ENCODE measurements around the gene ACSM2A.
"Not testable (repeated sequence)": the region's sequence is repeated elsewhere in the genome, so short reads cannot be mapped to it uniquely, and the experiment has no call there.

ACSM2A gene

DNA sequence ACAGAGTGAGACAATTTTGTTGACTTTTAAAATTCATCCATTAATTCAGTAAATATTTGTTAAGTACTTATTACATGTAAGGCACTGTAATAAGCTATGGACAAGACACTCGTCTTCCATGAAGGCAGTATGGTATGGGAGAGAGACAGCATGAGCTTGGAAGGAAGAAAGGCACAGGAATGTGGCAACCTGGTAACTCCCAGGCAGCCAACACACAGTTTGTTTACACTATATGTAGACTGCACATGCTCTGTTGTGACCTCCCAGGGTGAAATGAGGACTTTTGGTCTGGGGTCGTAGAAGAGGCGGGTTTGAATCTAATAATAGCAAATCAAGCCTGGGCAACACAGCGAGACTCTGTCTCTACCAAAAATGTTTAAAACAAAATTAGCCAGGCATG, 9.0 kb downstream of the ACSM2A start:
- DNase-seq, result not testable (repeated sequence)

DNA sequence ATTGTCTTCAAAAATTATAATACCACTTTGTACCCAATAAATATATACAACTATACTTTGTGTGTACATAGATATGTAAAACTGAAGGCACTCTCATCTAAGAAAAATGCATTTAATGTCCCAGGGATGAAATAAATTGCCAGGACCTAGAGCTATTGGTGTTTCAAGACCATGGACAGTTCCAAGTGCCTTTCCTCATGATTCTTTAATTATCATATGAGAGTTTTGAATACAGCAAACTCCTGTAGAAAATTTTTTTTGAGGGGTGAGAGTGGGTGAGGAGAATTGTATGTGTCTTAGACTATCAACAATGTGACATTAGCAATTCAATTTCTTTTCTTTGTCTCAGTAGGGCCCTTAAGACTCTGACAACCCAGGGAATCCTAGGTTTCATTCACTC, 17.6 kb downstream of the ACSM2A start:
- DNase-seq, result not testable (repeated sequence)

DNA sequence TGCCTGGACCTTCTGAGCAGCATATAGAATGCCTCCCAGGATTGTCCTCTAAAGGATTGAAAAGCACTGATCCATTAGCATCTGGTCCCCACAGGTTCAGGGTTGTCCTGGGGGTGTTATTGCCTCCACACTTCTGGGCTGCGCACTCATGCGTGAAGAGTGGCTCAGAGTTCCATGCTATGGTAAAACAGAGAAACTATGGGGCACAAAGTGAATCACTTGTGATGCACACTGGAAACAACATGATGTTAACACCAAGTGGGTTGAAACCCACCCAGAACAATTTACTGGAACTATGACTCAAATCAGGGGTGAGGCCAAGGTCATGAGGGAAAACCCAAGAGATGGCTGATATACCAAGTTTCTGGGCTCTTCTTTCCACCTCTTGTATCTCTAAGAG, 18.6 kb downstream of the ACSM2A start:
- not testable (repeated sequence) for DNase-seq

DNA sequence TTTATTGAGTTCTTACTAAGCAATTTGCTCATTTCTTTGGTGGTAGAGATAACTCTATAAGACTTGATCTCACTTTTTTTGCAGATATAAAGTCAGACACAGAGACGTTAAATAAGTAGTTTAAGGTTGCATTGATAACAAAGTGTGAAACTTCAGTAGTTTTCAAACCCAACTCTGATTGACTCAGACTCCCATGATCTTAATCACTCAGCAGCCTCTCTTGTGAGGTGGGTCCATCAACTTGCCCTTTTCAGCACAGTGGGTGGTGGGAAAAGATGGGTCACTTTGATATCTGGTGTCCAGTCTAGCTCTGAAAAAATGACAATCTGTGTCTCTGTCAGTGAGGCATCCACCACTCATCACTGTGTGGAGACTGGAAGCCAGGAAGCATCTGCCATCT, 19.4 kb downstream of the ACSM2A start:
- not testable (repeated sequence) for DNase-seq

DNA sequence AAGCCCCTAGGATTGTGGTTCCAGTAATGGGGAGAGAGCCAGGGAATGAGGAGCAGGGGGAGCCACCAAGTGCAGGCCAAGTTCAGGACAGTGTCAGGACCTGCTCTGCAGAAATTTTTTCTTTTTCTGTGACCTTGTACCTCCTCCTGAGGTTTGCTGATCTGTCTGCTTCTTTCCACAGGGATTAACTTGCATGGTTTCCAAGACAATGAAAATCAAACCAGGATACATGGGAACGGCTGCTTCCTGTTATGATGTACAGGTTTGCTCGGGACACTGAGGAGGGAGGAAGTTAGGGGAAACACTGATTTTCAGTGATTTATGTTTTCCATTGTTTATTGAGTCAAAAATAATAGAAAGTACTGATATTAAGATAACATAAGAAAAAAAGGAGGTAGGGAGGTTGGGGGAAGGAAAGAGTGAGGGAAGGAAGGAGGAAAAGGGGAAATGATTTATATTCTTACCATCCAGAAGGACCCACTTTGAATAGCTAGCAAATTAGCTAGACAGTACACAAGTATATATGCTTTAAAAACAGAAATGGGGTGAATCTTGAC, 25.9 kb downstream of the ACSM2A start:
- not testable (repeated sequence) for DNase-seq

DNA sequence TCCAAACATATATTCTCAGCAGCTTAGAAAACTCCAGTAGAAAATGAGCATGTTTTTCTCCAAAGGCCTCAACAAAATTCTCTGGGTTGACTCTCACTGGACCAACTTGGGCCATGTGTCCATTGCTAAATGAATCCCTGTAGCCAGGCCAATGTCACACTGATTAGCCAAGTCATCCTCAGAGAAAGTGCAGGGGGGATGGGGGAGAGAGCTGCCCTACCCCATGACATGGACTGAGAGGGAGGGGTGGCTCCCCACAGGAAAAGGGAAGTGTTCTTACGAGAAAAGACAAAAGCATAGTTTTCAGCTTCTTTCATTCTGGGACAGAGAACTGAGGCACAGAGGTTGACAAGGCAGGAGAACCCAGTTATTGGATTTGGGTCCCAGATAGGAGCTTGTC, 32.7 kb downstream of the ACSM2A start:
- not testable (repeated sequence) for DNase-seq

DNA sequence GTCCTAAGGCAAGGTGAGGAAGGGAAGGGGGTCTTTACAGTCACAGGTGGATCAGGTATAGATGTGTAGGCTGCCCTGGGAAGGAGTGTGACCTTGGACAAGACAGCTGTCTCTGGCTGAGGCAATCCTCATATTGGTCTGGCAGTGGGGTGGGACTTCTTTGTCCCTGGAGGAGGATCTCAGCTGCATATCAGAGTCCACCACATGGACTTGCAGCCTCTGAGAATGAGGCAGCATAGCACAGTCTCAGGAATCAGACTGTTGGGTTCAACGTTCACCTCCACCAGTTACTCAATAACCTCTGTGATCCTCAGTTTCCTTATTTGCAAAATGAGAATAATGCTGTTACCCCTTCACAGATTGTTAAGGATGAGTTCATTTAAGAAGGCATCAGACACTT, 33.4 kb downstream of the ACSM2A start:
- no peak for DNase-seq

DNA sequence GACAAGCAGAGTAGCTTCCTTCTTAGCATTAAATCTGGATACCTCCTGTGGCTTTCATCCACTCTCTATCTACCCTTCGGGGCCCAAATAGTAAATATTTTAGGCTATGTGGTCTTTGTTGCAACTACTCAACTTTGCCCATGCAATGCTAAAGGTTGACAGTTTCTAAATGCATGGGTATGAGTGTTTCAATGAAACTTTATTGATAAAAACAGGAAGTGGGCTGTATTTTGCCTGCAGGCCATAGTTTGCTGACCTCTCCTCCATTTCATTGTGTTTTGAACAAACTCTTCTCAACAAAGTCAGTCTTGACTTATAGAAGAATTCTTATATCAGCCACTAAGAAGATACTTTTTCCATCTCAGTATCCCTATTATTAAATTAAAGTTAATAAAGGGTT, 34.1 kb downstream of the ACSM2A start:
- no peak for DNase-seq

DNA sequence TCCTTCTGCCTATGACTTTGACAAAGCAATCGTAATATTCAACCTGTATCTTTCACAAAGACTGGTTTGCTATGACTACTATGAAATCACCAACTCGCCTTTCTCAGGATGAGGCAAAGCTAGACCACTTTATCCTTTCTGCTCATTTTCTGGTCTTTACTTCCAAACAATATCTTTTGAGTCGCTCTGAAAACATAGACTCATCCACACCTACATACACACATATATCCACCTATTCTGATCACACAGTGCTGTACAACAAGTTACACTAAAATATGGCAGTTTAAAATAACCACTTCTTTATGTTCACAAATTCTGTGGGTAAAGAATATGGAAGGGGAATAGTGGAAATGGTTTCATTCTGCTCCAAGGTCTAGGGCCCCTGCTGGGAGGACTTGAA, 39.7 kb downstream of the ACSM2A start:
- DNase-seq, result not testable (repeated sequence)

DNA sequence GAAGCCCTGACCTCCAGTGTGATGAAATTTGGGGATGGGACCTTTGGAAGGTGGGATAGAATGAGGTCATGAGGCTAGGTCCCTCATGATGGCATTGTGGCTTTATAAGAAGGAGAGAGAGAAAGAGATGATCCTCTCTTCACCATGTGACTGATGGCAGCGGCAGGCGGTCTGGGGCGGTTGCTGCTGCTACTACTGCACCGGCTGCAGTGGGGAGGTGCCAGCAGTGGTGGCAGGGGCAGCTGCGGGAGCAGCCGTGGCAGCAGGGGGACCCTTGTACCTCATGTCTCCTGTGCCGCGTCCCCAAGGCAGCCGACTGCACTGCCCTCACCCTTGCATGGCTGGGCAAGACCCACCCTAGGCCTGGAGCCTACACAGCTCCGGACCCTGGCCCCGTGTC, 40.1 kb downstream of the ACSM2A start:
- DNase-seq, result not testable (repeated sequence)

DNA sequence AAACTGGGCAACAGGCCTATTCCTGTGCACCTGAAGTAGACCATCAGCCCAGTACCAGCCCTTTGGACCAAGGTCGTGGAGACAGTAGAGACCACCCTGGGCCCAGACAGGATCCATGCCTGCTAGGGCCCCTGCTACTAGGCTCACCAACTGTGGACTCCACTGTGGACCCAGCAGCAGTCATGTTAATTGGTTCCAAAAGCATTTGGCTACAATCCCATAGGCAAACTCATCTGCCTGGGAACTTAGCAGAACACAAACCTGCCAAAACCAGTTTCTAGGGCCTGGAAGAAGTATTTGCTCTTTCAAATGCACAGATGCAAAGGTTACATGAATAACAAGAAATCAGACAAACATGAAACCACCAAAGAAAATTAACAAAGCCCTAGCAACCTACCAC, 53.1 kb downstream of the ACSM2A start:
- no peak for DNase-seq

DNA sequence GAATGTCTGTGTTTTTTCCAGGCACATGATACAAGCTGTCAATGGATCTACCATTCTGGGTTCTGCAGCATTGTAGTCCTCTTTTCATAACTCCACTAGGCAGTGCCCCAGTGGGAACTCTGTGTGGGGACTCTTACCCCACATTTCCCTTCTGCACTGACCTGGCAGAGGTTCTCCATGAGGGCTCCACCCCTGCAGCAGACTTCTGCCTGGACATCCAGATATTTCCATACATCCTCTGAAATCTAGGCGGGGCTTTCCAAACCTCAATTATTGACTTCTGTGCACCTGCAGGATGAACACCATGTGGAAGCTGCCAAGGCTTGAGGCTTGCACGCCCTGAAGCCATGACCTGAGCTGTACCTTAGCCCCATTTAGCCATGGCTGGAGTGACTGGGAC, 56.0 kb downstream of the ACSM2A start:
- DNase-seq, result no peak

DNA sequence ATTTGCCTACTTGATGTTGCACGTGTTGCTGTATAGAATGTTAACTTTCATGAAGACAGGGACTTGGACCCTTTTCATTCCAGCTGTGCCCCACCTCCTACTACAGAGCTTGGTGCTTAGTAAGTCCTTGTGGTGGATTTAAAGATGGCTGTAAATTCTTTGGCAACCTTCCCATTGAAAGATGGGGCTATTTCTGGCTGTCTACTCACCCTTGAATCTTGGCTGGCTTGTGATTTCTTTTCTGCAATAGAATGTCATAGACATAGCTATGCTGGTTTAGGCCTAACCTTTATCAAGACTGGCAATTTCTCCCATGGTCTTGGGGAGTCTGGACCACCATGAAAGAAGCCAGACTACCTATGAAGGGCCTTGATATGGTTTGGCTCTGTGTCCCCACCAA, 59.0 kb downstream of the ACSM2A start:
- no peak for DNase-seq

DNA sequence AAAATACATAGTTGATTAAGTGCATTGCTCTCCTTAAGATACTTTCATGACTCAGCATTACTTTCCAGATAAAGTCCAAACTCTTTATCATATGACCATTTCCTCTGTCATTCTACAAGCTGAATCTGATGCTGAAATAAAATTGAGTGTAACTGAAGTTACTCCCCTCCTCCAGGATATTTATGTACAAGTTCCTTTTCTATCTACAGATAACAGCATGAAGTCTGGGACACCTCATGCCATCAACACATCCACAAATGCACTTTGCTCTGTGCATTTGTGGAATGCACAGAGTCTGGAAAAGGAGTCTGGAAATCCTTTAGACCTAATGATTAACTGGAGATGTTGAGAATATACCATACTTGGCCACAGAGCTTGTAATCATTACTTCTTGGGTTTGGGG, 64.4 kb downstream of the ACSM2A start:
- DNase-seq, result no peak

DNA sequence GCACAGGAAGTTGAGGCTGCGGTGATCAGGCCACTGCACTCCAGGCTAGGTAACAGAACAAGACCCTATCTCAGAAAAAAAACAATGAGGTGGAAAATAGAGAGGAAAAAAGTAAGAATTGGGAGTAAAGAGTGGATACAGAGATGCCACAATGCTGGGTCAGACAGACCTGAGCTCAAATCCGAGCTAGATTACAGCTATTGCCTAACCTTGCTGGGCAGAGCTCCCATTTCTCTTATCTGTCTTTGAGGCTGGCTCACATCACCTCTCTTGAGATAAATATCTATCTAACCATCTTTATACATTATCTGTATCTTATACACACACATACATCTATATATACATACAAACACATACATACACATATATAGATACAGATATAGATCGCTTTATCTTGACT, 65.8 kb downstream of the ACSM2A start:
- DNase-seq, result no peak

DNA sequence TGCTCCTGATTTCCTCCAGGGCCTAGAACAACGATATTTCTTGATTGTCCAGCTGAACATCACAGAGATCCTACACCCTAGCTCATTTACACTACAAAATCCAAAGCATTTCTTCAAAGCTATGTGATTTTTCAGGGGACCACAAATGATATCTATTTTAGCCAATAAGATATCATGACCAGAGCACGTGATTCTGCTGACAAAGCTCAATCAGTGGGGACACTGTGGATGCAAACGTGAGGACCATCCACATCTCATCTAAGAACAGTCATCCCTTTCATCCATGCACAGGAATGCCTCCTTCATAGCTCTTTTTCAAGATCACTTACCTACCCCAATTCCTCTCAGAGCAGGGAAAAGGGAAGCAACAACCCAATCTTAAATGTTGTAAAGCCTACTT, 67.9 kb downstream of the ACSM2A start:
- DNase-seq, result no peak

DNA sequence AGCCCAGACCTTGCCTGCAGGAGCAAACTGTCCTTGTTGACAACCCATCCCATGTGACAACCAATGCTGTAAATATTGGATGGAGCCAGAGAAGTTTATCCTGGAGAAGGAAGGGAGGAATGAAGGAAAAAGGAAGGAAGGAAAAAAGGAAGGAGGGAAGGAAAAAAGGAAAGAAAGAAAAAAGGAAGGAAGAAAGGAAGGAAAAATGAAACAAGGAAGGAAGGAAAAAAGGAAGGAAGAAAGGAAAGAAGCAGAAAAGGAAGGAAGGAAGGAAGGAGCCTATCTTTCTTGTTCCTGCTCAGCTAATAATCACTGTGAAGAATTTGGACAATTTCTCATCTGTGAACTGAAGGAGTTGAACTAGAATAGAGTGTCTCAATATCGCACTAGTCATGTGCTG, 68.8 kb downstream of the ACSM2A start:
- DNase-seq, result no peak

DNA sequence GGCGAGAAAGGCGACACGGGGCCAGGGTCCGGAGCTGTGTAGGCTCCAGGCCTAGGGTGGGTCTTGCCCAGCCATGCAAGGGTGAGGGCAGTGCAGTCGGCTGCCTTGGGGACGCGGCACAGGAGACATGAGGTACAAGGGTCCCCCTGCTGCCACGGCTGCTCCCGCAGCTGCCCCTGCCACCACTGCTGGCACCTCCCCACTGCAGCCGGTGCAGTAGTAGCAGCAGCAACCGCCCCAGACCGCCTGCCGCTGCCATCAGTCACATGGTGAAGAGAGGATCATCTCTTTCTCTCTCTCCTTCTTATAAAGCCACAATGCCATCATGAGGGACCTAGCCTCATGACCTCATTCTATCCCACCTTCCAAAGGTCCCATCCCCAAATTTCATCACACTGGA, 80.5 kb downstream of the ACSM2A start:
- DNase-seq, result not testable (repeated sequence)

DNA sequence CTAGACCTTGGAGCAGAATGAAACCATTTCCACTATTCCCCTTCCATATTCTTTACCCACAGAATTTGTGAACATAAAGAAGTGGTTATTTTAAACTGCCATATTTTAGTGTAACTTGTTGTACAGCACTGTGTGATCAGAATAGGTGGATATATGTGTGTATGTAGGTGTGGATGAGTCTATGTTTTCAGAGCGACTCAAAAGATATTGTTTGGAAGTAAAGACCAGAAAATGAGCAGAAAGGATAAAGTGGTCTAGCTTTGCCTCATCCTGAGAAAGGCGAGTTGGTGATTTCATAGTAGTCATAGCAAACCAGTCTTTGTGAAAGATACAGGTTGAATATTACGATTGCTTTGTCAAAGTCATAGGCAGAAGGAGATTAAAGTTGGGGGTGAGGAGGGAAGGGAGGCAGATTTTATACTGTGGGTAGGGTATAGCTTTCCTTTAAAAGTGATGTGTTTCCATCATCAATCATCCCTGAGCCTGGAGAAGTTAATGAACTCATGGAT, 81.0 kb downstream of the ACSM2A start:
- not testable (repeated sequence) for DNase-seq

DNA sequence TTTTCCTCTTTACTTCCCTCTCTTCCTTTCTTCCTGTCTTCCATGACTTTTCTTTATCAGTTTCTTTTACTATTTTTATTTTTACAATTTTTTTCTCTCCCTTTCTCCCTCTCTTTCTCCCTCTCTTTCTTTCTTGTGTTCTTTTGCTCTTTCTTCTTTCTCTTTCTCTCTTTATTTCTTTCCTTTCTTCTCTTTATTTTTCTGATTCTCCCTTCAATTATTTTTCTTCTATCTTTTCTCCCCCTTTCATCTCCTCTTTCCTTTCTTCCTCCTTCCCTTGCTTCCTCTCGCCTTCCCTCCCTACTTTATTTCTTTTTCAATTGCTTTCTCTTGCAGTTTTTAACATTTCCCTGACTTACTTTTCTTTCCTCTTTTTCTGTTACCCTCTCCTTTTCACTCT, 85.3 kb downstream of the ACSM2A start:
- DNase-seq, result not testable (repeated sequence)

Data from activated CD4-positive, alpha-beta T cell treated with anti-CD3 and anti-CD28 coated beads, Interleukin-2, Interleukin-6, amounts not matched to agents 100 ng/mL and 50 ng/mL, durations not matched to agents 16 hours and 8 hours (primary cell).